SH-SY5Y (cell line): Measurements from ENCODE around the gene PADI4.

ENCODE experiments used
- GATA2 ChIP-seq: IDR thresholded peaks from 2 replicates; pipeline ENCODE4 v1.6.1; 2011; ENCODE audit warnings: mild to moderate bottlenecking, low read depth, low read length
- GATA3 ChIP-seq: IDR thresholded peaks from 2 replicates; pipeline ENCODE4 v1.6.1; 2011; ENCODE audit warnings: low read depth, mild to moderate bottlenecking, low read length, moderate library complexity

- no peak for TF ChIP-seq GATA3
- no peak for TF ChIP-seq GATA2
Observed at GRCh38 chr1:17338706-17339493, 30.9 kb downstream of the PADI4 start.
